NT2/D1 (cell line): ENCODE measurements around the gene OR5C1.

ENCODE experiments used
- SUZ12 ChIP-seq: IDR thresholded peaks from 2 replicates; pipeline ENCODE4 v1.6.1; 2011; ENCODE audit not compliant: insufficient read length, insufficient read depth; ENCODE audit errors: extremely low read depth
- YY1 ChIP-seq: IDR thresholded peaks from 2 replicates; pipeline ENCODE4 v1.6.1; 2011; ENCODE audit not compliant: insufficient read length, insufficient read depth

DNA sequence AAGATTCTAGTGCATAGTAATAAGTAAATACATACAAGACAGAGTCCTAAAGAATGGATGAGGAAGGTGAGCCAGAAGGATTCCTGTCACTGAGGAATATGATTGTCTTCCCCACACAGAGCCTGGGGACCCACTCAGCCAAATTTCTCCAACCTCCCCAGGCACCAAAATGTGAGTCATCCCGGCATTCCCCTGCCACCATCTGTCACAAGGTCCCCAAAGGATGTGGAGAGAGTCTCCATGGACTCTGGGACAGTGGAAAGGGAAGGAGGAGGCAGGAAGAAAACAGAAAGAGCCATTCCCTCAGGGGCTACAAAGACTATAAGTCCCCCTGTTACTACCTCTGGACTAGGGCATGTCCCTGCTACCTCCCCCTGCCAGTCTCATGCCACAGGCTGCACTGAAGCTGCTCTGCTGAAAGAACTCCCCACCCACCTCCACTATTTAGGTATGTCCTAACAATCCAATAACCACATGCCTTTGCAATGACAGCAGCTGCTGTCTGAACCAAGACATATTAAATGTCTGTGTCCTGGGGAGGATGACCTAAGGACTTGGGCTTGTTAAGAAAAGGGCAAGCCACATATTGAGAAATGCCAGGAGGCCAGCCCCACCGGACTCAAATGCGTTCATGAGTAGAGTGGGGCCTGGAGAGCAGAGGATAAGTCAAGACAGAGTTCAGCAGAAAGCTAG, 10.7 kb upstream of the OR5C1 start:
- TF ChIP-seq SUZ12 (no peak), YY1 (no peak)
